Adrenal gland (tissue), 12 donors: ENCODE measurements around the gene ZFP64. TPM values are rescaled to one million over a fixed set of nuclear protein-coding genes. Genes with fewer than 3 reads are reported as not detected.

ENCODE experiments used
- DNase-seq, 7 donors: peaks; one replicate each; pipeline ENCODE4 v3.0.0-alpha.2; 2019 to 2020
- H3K27ac ChIP-seq, 5 donors: fragments of 200-600 bp; sonication (generic) in 4 of 5; 1 replicate in 3 of 5; 2 replicates in 2 of 5; pipeline versions ENCODE4 v1.5.1 to v1.8.0; 2016 to 2020; ENCODE audit warnings: mild to moderate bottlenecking in 1 of 5
- H3K27me3 ChIP-seq: fragments of 200-600 bp; 2 replicates; pipeline ENCODE4 v1.8.0; 2021
- H3K36me3 ChIP-seq, 2 donors: fragments of 200-600 bp; replicated peaks in 1 of 2; 1 replicate in 1 of 2; 2 replicates in 1 of 2; pipeline versions ENCODE4 v1.5.1 to v1.8.0; 2018 to 2022
- H3K4me1 ChIP-seq, 2 donors: fragments of 200-600 bp; replicated peaks in 1 of 2; 1 replicate in 1 of 2; 2 replicates in 1 of 2; pipeline versions ENCODE4 v1.5.1 to v1.8.0; 2018 to 2021
- H3K4me3 ChIP-seq, 4 donors: fragments of 200-600 bp; sonication (generic) in 3 of 4; one replicate each; pipeline ENCODE4 v1.5.1; 2016 to 2018
- H3K9me3 ChIP-seq, 3 donors: fragments of 200-600 bp; sonication (generic) in 1 of 3; replicated peaks in 1 of 3; 1 replicate in 2 of 3; 2 replicates in 1 of 3; pipeline versions ENCODE4 v1.5.1 to v1.8.0; 2016 to 2021
- CTCF ChIP-seq, 6 experiments: fragments of 450-650 bp in 4 of 6; fragments of 200-600 bp in 2 of 6; sonication (generic) in 1 of 6; IDR thresholded peaks; 1 replicate in 5 of 6; 2 replicates in 1 of 6; pipeline versions ENCODE4 v1.5.1 to v1.8.0; 2016 to 2021; ENCODE audit warnings: antibody characterized with exemption in 6 of 6, mild to moderate bottlenecking in 2 of 6, moderate library complexity in 1 of 6
- POLR2A ChIP-seq, 2 donors: fragments of 450-650 bp; IDR thresholded peaks; one replicate each; pipeline ENCODE4 v1.6.1; 2017; ENCODE audit warnings: antibody characterized with exemption in 2 of 2, mild to moderate bottlenecking in 2 of 2, moderate library complexity in 1 of 2
- WGBS, 4 donors: extraction: QIAGEN DNeasy Blood & Tissue Kit in 2 of 4; methylation state at CpG; one replicate each; pipeline versions ENCODE4 v1.1.5 to v1.1.7; 2013 to 2017; 5-methylcytosine and 5-hydroxymethylcytosine counted together
- intact Hi-C, 2 donors: fragments of 100-400 bp; cut with DNase I; formaldehyde crosslinking; loops; one replicate each; pipeline versions ENCODE4 v1.14.1 to v1.15.0; 2022 to 2023
- polyA plus RNA-seq, 3 donors: library from polyadenylated mRNA; stranded (reverse); fragments of 200-250 nt in 2 of 3; fragments of 350-450 nt in 1 of 3; fragmentation: Illumina TruSeq in 1 of 3; extraction: RNeasy Lipid Tissue Mini Kit (QIAGEN cat#74804) in 1 of 3; gene quantifications; one replicate each; pipeline ENCODE4 v1.2.3, GENCODE V29; 2013 to 2014
- total RNA-seq, 9 donors: library from RNA; depleted of rRNA in 4 of 9; stranded (reverse); fragments of >200 nt in 4 of 9; fragments of 120-200 nt in 1 of 9; fragmentation: NEBNext Ultra II Directional in 1 of 9; extraction: Animal tissue kit (Norgen Biotek cat#: 25700) in 1 of 9; gene quantifications; one replicate each; pipeline versions ENCODE4 v1.1.0 to v1.2.4, GENCODE V29; 2013 to 2023
- donor health status: healthy with polysubstance abuse.
- donor health status: Bipolar disorder and iron deficiency.
- donor health status: DM: yes; HTN: yes; CAD: no.
- donor health status: DM: no; HTN: no; CAD: no.
- donor health status: DM: no; HTN: no; CAD: no.
- donor health status: DM: yes; HTN: yes; CAD: no.

ZFP64 gene
- total and polyA plus RNA-seq, 12 donors: 2.3 to 27.6 (median 13.4) TPM

GRCh38 chr20:52150440-52151258 is 40.9 kb downstream of the ZFP64 start:
- DNase-seq: peak in 4 of 7 donors; percentile 26 to 47 (median 36)
- WGBS, 4 donors: 57 to 60% (median 59%) methylated on average over 2 of the region's 2 CpGs
- TF ChIP-seq CTCF (IDR thresholded peaks at IDR 0.05) (peak in 5 of 6 experiments; percentile 45 to 71 (median 63)), POLR2A (IDR thresholded peaks at IDR 0.05) (no peak)

DNA sequence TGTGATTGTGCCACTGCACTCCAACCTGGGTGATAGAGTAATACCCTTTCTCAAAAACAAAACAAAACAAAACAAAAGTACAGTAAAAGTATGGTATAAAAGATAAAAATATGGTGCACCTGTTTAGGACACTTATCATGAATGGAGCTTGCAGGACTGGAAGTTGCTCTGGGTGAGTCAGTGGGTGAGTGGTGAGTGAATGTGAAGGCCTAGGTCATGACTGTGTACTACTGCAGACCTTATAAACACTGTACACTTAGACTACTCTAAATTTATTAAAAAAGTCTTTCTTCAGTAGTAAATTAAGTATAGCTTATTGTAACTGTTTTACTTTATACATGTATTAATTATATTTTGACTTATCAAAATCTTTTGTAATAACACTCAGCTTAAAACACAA is 46.0 kb downstream of the ZFP64 start:
- H3K27me3 ChIP-seq: no peaks in the 10 kb centered on the region

More at GRCh38 chr20:52150440-52151258, 40.9 kb downstream of the ZFP64 start:
- H3K36me3 ChIP-seq: peaks cover 0 to 16% of the 10 kb centered on the region in 2 donors
- H3K4me1 ChIP-seq: no peaks in the 10 kb centered on the region
- H3K4me3 ChIP-seq: no peak overlapping the region
- intact Hi-C loops: no loop called here
- H3K27me3 ChIP-seq: no peaks in the 10 kb centered on the region
- H3K9me3 ChIP-seq: no peaks in the 10 kb centered on the region
- H3K27ac ChIP-seq: no peak overlapping the region

DNA sequence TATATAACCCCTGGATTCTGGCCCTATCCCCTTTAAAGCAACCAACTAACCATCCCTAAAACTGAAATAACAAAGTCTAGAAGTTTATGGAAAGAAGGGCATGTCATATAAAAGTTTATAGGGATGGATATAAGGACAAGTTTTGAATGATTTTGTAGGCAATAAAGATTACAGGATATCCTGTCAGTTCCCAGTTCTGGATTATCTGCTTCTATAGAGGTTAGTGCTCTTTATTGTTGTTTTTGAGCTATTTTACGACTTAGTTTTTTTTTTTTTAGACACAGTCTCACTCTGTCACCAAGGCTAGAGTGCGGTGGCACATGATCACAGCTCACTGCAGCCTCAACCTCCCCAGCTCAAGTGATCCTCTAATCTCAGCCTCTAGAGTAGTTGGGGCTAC is 48.3 kb downstream of the ZFP64 start:
- H3K4me3 ChIP-seq: no peak overlapping the region
- TF ChIP-seq POLR2A (IDR thresholded peaks at IDR 0.05) (no peak), CTCF (IDR thresholded peaks at IDR 0.05) (no peak)
- H3K36me3 ChIP-seq: no peaks in the 10 kb centered on the region
- H3K27ac ChIP-seq: no peak overlapping the region
- intact Hi-C loops: no loop called here
- WGBS, 4 donors: 77 to 88% (median 85%) methylated on average over 2 of the region's 2 CpGs
- no peaks in the 10 kb centered on the region for H3K27me3 ChIP-seq
- no peaks in the 10 kb centered on the region for H3K9me3 ChIP-seq
- no peak for DNase-seq
- H3K4me1 ChIP-seq: peaks cover 0 to 6% of the 10 kb centered on the region in 2 donors

More for the DNA sequence above, 46.0 kb downstream of the ZFP64 start:
- Histone ChIP-seq H3K27ac (no peak overlapping the region), H3K4me1 (peaks cover 0 to 6% of the 10 kb centered on the region in 2 donors), H3K36me3 (no peaks in the 10 kb centered on the region), H3K4me3 (no peak overlapping the region), H3K9me3 (no peaks in the 10 kb centered on the region)
- peak in 1 of 7 donors; percentile 22 for DNase-seq
- TF ChIP-seq CTCF (IDR thresholded peaks at IDR 0.05) (no peak), POLR2A (IDR thresholded peaks at IDR 0.05) (no peak)
- intact Hi-C loops: no loop called here

GRCh38 chr20:52142757-52143156 is 48.8 kb downstream of the ZFP64 start:
- H3K27ac ChIP-seq: no peak overlapping the region
- peaks cover 0 to 6% of the 10 kb centered on the region in 2 donors for H3K4me1 ChIP-seq
- H3K36me3 ChIP-seq: no peaks in the 10 kb centered on the region
- DNase-seq: no peak
- no peaks in the 10 kb centered on the region for H3K27me3 ChIP-seq
- WGBS, 4 donors: 83 to 100% (median 91%) methylated on average over 2 of the region's 2 CpGs
- TF ChIP-seq CTCF (IDR thresholded peaks at IDR 0.05) (no peak), POLR2A (IDR thresholded peaks at IDR 0.05) (no peak)
- intact Hi-C loops: no loop called here
- no peak overlapping the region for H3K4me3 ChIP-seq
- H3K9me3 ChIP-seq: no peaks in the 10 kb centered on the region
